Endothelial cell of umbilical vein (primary cell): ENCODE data around the gene ASAH2. TPM values are rescaled to one million over a fixed set of nuclear protein-coding genes. Genes with fewer than 3 reads are reported as not detected.
"Not testable (repeated sequence)": the region's sequence is repeated elsewhere in the genome, so short reads cannot be mapped to it uniquely, and the experiment has no call there.

Experiments
- BruUV-seq: library from RNA; stranded (reverse); fragments of 400-500 nt; replicated peaks from 2 replicates; lab custom pipeline; 2021; lab: Mats Ljungman, UMichigan
- CTCF ChIA-PET: fragments of 300-600, 350-600 bp; sonication (Branson Sonifier 250); formaldehyde crosslinking; loops from one replicate; lab custom pipeline; 2021; ENCODE audit warnings: antibody characterized with exemption, inconsistent platforms; lab: Charles Lee
- POLR2A ChIA-PET: fragments of 300-600, 350-600 bp; sonication (Branson Sonifier 250); formaldehyde crosslinking; loops from one replicate; lab custom pipeline; 2021; ENCODE audit warnings: antibody characterized with exemption, inconsistent platforms; lab: Charles Lee
- DNase-seq: peaks from one replicate; pipeline ENCODE4 v3.0.0-alpha.2; 2011; ENCODE audit warnings: low read depth, low spot score
- FAIRE-seq: peaks from 2 replicates; lab custom pipeline; 2011; peaks lifted over from hg19 to GRCh38; lab: Jason Lieb, UNC
- H2AFZ ChIP-seq: 2 replicates; pipeline ENCODE4 v1.6.0; 2012; ENCODE audit warnings: low read depth, low read length, control low read depth, inconsistent platforms
- H3K27ac ChIP-seq: 2 replicates; pipeline ENCODE4 v1.5.1; 2011; ENCODE audit warnings: low read depth, mild to moderate bottlenecking, control low read depth, low read length, moderate library complexity; ENCODE audit not compliant: insufficient read depth
- H3K27me3 ChIP-seq, 2 experiments: 2 replicates each; pipeline versions ENCODE4 v1.6.0 to v1.6.1; 2011; ENCODE audit warnings: low read length in 2 of 2, mixed read lengths in 1 of 2; ENCODE audit not compliant: control insufficient read depth in 2 of 2, insufficient read depth in 2 of 2
- H3K36me3 ChIP-seq, 2 experiments: 2 replicates in 1 of 2; 3 replicates in 1 of 2; pipeline ENCODE4 v1.5.1; 2011; ENCODE audit warnings: low read length in 2 of 2, mild to moderate bottlenecking in 1 of 2, moderate library complexity in 1 of 2; ENCODE audit not compliant: control insufficient read depth in 2 of 2, insufficient read depth in 2 of 2; ENCODE audit errors: extremely low read depth in 1 of 2
- H3K4me1 ChIP-seq: 3 replicates; pipeline ENCODE4 v1.5.1; 2011; ENCODE audit warnings: mild to moderate bottlenecking, low read length; ENCODE audit not compliant: control insufficient read depth, insufficient read depth; ENCODE audit errors: extremely low read depth
- H3K4me2 ChIP-seq: 2 replicates; pipeline ENCODE4 v1.6.1; 2011; ENCODE audit warnings: low read length, control low read depth, mixed read lengths; ENCODE audit not compliant: insufficient read depth
- H3K4me3 ChIP-seq, 3 experiments: fragments of 200-600 bp in 1 of 3; sonication (generic), shearing (Covaris generic) in 1 of 3; replicated peaks in 1 of 3; 2 replicates each; pipeline ENCODE4 v1.5.1; 2011 to 2016; ENCODE audit warnings: control low read depth in 3 of 3, low read length in 3 of 3, mild to moderate bottlenecking in 2 of 3, inconsistent platforms in 1 of 3, low read depth in 1 of 3, moderate library complexity in 1 of 3; ENCODE audit not compliant: insufficient read depth in 1 of 3
- H3K79me2 ChIP-seq: 2 replicates; pipeline ENCODE4 v1.6.0; 2012; ENCODE audit warnings: low read length, inconsistent platforms; ENCODE audit not compliant: control insufficient read depth, insufficient read depth
- H3K9ac ChIP-seq: replicated peaks from 2 replicates; pipeline ENCODE3; 2011; ENCODE audit warnings: low read length, control low read depth; ENCODE audit not compliant: insufficient read depth; ENCODE audit errors: extremely low read depth
- H3K9me1 ChIP-seq: replicated peaks from 3 replicates; pipeline ENCODE4 v1.6.0; 2011; ENCODE audit warnings: mild to moderate bottlenecking, low read length; ENCODE audit not compliant: control insufficient read depth, insufficient read depth; ENCODE audit errors: extremely low read depth
- H3K9me3 ChIP-seq: replicated peaks from 2 replicates; pipeline ENCODE4 v1.5.1; 2012; ENCODE audit warnings: low read length, inconsistent platforms; ENCODE audit not compliant: control insufficient read depth, insufficient read depth
- H4K20me1 ChIP-seq: replicated peaks from 2 replicates; pipeline ENCODE3; 2011; ENCODE audit warnings: mild to moderate bottlenecking, low read length; ENCODE audit not compliant: control insufficient read depth, insufficient read depth; ENCODE audit errors: extremely low read depth
- FOS ChIP-seq: IDR thresholded peaks from 2 replicates; pipeline ENCODE4 v1.6.1; 2011; ENCODE audit warnings: mild to moderate bottlenecking, low read length, moderate library complexity, borderline replicate concordance; ENCODE audit not compliant: insufficient read depth
- GATA2 ChIP-seq: IDR thresholded peaks from 2 replicates; pipeline ENCODE4 v1.7.0; 2011; ENCODE audit warnings: low read depth, mild to moderate bottlenecking, moderate library complexity, mixed read lengths, low read length; ENCODE audit not compliant: insufficient read length, insufficient read depth
- JUN ChIP-seq: IDR thresholded peaks from 2 replicates; pipeline ENCODE4 v1.6.1; 2011; ENCODE audit warnings: borderline replicate concordance, low read depth; ENCODE audit not compliant: insufficient read length, insufficient read depth
- MAX ChIP-seq: IDR thresholded peaks from 2 replicates; pipeline ENCODE4 v1.6.1; 2011; ENCODE audit not compliant: insufficient read depth, insufficient read length
- MYC ChIP-seq: IDR thresholded peaks from one replicate; pipeline ENCODE4 v1.6.1; 2011; ENCODE audit warnings: mild to moderate bottlenecking, low read depth, low read length
- POLR2A ChIP-seq: IDR thresholded peaks from 2 replicates; pipeline ENCODE4 v1.6.1; 2012; ENCODE audit warnings: low read depth, mild to moderate bottlenecking, control low read depth, low read length
- POLR2AphosphoS5 ChIP-seq: IDR thresholded peaks from 2 replicates; pipeline ENCODE4 v1.6.1; 2012; ENCODE audit warnings: low read depth, mild to moderate bottlenecking, control low read depth, low read length, moderate library complexity; ENCODE audit not compliant: insufficient read depth
- dilution Hi-C: fragments of 300-500 bp; cut with MboI; formaldehyde crosslinking; loops from one replicate; pipeline ENCODE4 v1.15.0; 2019; ENCODE audit warnings: low sequenced_read_pairs; ENCODE audit not compliant: extremely low pct_ligation_motif_present
- intact Hi-C: fragments of 100-400 bp; cut with micrococcal nuclease; formaldehyde crosslinking; loops from one replicate; pipeline ENCODE4 v1.10.0; 2022
- polyA plus RNA-seq, 4 experiments: library from polyadenylated mRNA; depleted of rRNA in 3 of 4; stranded (reverse) in 3 of 4; unstranded in 1 of 4; fragments of >200 nt; gene quantifications; 2 replicates each; pipeline versions ENCODE4 v1.2.1 to v1.2.3, GENCODE V29; 2011 to 2012; ENCODE audit warnings: missing spikeins in 1 of 4
- total RNA-seq: library from RNA; stranded (reverse); gene quantifications from 2 replicates; pipeline ENCODE4 v1.2.3, GENCODE V29; 2021

Gene ASAH2
- total and polyA plus RNA-seq, 2 donors (not counting 3 experiments of a cell fraction or from before 2014, with no cell fraction given), result 0.23 to 1.1 TPM

- H3K27ac ChIP-seq, result no peak overlapping the region
- no peaks in the 10 kb centered on the region for H3K36me3 ChIP-seq
- intact Hi-C loops (no loop called here), dilution Hi-C loops (no loop called here)
- H3K9ac ChIP-seq, result no peak overlapping the region
- H2AFZ ChIP-seq, result no peak overlapping the region
- CTCF ChIA-PET, result no interaction called here
- no peaks in the 10 kb centered on the region for H3K4me1 ChIP-seq
- H3K79me2 ChIP-seq, result no peaks in the 10 kb centered on the region
- H3K9me1 ChIP-seq, result no peaks in the 10 kb centered on the region
- no peak overlapping the region for H3K4me2 ChIP-seq
- TF ChIP-seq POLR2AphosphoS5 (no peak), GATA2 (no peak), POLR2A (no peak), MYC (no peak), FOS (no peak), JUN (no peak), MAX (no peak)
- DNase-seq, result no peak
- POLR2A ChIA-PET, result no interaction called here
- H3K27me3 ChIP-seq, result peaks cover 0 to 6% of the 10 kb centered on the region in 2 experiments
- no peak for FAIRE-seq
- BruUV-seq, result no TSS peak
- no peak overlapping the region for H3K4me3 ChIP-seq
- no peaks in the 10 kb centered on the region for H3K9me3 ChIP-seq
- no peaks in the 10 kb centered on the region for H4K20me1 ChIP-seq
These were observed 20.4 kb upstream of the ASAH2 start for GRCh38 chr10:50271564-50272250.

GRCh38 chr10:50267877-50268276, 16.6 kb upstream of the ASAH2 start:
- H3K9me3 ChIP-seq, dilution Hi-C loops, FAIRE-seq, BruUV-seq, H3K4me1 ChIP-seq, POLR2A ChIA-PET, intact Hi-C loops, H3K27me3 ChIP-seq, H2AFZ ChIP-seq, H4K20me1 ChIP-seq, H3K9ac ChIP-seq, H3K36me3 ChIP-seq, H3K4me2 ChIP-seq, H3K9me1 ChIP-seq, H3K79me2 ChIP-seq, DNase-seq, H3K4me3 ChIP-seq, CTCF ChIA-PET, H3K27ac ChIP-seq: not testable (repeated sequence)

- H3K9ac ChIP-seq, H3K36me3 ChIP-seq, dilution Hi-C loops, H3K4me2 ChIP-seq, H3K9me3 ChIP-seq, H3K9me1 ChIP-seq, H2AFZ ChIP-seq, H4K20me1 ChIP-seq, H3K27me3 ChIP-seq, POLR2A ChIA-PET, H3K79me2 ChIP-seq, H3K4me3 ChIP-seq, H3K27ac ChIP-seq, intact Hi-C loops, DNase-seq, BruUV-seq, FAIRE-seq, H3K4me1 ChIP-seq: not testable (repeated sequence)
- CTCF ChIA-PET, result interaction anchor here (1.2 kb wide), 1 partner anchor 13 kb away, joined by 3 read pairs; no protein-coding TSS in a partner anchor
These were observed 11.3 kb upstream of the ASAH2 start for GRCh38 chr10:50262625-50263024.
